ENCODE measurements around the gene WDR44.
"Not testable (repeated sequence)": the region's sequence is repeated elsewhere in the genome, so short reads cannot be mapped to it uniquely, and the experiment has no call there.

The WDR44 gene, protein sequence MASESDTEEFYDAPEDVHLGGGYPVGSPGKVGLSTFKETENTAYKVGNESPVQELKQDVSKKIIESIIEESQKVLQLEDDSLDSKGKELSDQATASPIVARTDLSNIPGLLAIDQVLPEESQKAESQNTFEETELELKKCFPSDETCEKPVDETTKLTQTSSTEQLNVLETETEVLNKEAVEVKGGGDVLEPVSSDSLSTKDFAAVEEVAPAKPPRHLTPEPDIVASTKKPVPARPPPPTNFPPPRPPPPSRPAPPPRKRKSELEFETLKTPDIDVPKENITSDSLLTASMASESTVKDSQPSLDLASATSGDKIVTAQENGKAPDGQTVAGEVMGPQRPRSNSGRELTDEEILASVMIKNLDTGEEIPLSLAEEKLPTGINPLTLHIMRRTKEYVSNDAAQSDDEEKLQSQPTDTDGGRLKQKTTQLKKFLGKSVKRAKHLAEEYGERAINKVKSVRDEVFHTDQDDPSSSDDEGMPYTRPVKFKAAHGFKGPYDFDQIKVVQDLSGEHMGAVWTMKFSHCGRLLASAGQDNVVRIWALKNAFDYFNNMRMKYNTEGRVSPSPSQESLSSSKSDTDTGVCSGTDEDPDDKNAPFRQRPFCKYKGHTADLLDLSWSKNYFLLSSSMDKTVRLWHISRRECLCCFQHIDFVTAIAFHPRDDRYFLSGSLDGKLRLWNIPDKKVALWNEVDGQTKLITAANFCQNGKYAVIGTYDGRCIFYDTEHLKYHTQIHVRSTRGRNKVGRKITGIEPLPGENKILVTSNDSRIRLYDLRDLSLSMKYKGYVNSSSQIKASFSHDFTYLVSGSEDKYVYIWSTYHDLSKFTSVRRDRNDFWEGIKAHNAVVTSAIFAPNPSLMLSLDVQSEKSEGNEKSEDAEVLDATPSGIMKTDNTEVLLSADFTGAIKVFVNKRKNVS

DNA sequence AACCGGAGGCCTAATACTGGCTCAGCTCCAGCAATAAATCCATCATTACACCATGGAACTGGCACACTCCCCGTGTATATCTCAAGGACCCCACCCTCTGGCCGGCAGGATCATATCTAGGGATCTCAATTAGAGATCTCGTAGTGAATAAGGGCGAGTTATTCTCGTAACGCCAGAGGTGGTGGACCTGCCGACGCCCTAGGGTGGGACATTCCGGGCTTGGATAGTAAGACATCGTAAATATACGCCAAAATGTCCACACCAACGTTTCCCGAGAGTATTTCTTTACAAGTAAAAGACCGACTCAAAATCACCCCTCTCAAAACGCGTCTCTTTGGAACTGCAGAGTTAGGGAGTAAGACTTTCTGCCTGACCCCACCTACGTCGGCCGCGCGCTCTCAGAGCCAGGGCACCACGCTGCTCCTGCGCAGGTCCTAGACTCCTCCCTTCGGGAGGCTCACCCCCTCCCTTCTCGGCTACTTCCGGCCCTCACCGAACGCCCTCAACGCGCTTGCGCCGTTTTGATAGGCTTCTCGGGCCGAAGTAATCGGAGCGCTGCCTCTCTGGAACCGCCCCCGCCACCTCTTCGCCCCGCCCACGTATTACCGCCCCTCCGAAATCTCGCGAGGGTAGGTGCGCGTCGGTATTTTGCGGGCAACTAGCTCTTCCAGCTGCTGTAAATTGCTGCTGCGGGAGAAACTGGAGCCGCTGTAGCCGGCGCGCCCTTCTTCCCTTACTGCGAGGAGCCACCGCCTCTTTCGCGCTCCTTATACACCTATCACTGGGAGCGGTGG, at the start of gene WDR44:
TSS of gene WDR44 (plus strand) at position 643 of the 794 bp plus-strand sequence. CDS start 398 bp downstream, outside the sequence.
- Mint-ChIP-seq H3K4me1 (peaks cover 17% of the 10 kb centered on the region), H3K27me3 (no peaks in the 10 kb centered on the region), H3K36me3 (no peaks in the 10 kb centered on the region), H3K27ac (peak within 1 kb of the TSS; percentile 96), H3K9me3 (no peaks in the 10 kb centered on the region), H3K4me3 (peak within 1 kb of the TSS; percentile 98)
- peak; percentile 97 for ATAC-seq

DNA sequence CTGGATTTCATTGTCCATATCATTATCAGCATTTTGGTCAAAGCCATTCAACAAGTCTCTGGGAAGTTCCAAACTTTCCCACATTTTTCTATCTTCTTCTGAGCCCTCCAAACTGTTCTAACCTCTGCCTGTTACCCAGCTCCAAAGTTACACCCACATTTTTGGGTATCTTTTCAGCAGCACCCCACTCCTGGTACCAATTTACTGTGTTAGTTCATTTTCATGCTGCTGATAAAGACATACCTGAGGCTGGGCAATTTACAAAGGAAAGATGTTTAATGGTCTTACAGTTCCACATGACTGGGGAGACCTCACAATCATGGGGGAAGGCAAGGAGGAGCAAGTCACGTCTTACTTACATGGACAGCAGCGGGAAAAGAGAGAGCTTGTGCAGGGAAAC, 40.1 kb upstream of the WDR44 start:
- H3K27ac Mint-ChIP-seq, ATAC-seq, H3K4me1 Mint-ChIP-seq, H3K4me3 Mint-ChIP-seq, H3K27me3 Mint-ChIP-seq, H3K36me3 Mint-ChIP-seq: not testable (repeated sequence)
- peaks cover 10% of the 10 kb centered on the region for H3K9me3 Mint-ChIP-seq

DNA sequence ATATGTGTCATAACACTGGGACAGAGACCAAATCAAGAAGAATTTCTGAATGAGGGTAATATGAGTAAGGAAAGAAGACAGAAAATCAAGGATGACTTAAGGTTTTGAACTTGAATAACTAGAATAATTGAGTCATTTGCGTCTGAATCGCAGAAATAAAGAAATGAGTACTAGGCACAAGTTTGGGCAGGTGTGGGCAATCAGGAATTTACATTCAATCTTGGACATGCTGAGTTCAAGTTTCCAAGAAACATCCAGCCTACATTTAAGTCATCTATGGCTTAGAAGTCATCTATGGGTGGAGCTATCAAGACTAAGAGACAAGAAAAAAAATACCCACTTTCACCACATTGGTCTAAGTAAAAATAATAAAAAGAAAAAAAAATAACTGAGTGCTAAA, 30.4 kb upstream of the WDR44 start:
- Mint-ChIP-seq H3K4me3 (no peak overlapping the region), H3K27me3 (peaks cover 10% of the 10 kb centered on the region), H3K27ac (no peak overlapping the region), H3K9me3 (no peaks in the 10 kb centered on the region), H3K4me1 (no peaks in the 10 kb centered on the region), H3K36me3 (no peaks in the 10 kb centered on the region)
- ATAC-seq, result no peak

DNA sequence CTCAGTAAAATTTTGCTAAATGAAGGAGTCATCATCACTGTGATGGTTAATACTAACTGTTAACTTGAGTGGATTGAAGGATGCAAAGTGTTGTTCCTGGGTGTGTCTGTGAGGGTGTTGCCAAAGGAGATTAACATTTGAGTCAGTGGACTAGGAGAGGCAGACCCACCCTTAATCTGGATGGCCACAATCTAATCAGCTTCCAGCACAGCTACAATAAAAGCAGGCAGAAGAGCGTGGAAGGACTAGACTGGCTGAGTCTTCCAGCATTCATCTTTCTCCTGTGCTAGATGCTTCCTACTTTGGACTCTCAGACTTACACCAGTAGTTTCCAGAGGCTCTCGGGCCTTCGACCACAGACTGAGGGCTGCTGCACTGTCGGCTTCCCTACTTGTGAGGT, 21.3 kb upstream of the WDR44 start:
- no peaks in the 10 kb centered on the region for H3K27me3 Mint-ChIP-seq
- no peak overlapping the region for H3K4me3 Mint-ChIP-seq
- no peak for ATAC-seq
- H3K36me3 Mint-ChIP-seq, result no peaks in the 10 kb centered on the region
- no peaks in the 10 kb centered on the region for H3K9me3 Mint-ChIP-seq
- H3K4me1 Mint-ChIP-seq, result no peaks in the 10 kb centered on the region
- H3K27ac Mint-ChIP-seq, result no peak overlapping the region

DNA sequence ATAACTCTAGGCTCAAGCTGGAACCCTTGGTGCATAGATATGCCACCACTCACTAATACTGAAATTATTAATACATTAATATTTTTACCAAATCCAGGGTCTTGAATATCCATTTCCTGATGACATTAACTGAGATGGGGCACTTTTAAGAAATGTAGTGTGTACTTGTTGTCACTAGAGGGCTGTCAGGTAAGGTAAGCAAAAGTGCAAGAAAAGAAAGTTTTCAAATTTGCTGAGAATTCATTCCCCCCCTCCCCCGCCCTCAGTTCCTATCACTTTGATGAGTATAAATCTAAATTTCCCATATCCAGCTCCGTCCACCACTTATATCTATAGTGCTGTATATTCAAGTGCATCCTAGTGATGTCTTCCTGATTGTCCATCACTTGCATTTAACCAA, 20.5 kb upstream of the WDR44 start:
- no peak overlapping the region for H3K4me3 Mint-ChIP-seq
- no peak overlapping the region for H3K27ac Mint-ChIP-seq
- no peaks in the 10 kb centered on the region for H3K27me3 Mint-ChIP-seq
- ATAC-seq, result no peak
- H3K4me1 Mint-ChIP-seq, result no peaks in the 10 kb centered on the region
- H3K36me3 Mint-ChIP-seq, result no peaks in the 10 kb centered on the region
- H3K9me3 Mint-ChIP-seq, result no peaks in the 10 kb centered on the region

DNA sequence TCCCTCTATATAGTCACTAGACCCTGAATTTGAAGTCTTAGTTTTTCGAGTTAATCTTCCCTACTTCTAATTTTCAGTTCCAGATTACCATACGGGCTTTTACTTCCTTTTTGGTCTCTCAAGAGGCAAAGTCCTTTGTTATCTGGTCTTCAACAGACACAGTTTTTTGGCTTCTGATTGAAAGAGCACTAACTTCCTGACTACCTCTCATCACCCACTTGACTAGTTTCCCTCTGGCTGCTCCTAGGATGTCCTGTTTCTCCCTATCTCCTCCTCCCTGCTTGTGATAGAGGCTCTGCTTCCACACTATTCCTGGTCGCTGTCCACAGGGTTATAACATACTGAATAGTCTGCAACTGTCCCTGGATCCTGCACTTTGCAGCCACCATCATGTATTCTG, 16.7 kb upstream of the WDR44 start:
- H3K27ac Mint-ChIP-seq, result no peak overlapping the region
- no peak for ATAC-seq

DNA sequence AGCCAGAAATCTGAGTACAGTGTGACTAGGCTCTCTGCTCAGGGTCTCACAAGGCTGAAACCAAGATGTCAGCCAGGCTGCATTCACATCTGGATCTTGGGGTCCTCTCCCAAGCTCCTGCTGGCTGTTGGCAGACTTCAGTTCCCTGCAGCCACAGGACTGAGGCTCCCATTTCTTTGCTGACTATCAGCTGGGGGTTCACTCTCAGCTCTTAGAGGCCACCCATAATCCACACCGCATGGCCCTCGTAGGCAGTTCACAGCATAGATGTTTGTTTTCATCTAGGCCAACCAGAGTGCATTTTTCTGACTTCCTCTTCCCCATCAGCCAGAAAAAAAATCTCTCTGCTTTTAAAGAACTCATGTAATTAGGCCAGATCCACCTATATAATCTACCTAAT, 8.2 kb upstream of the WDR44 start:
- no peaks in the 10 kb centered on the region for H3K4me1 Mint-ChIP-seq

More for the DNA sequence above, 16.7 kb upstream of the WDR44 start:
- Mint-ChIP-seq H3K4me3 (no peak overlapping the region), H3K4me1 (no peaks in the 10 kb centered on the region), H3K9me3 (no peaks in the 10 kb centered on the region), H3K27me3 (no peaks in the 10 kb centered on the region), H3K36me3 (no peaks in the 10 kb centered on the region)

DNA sequence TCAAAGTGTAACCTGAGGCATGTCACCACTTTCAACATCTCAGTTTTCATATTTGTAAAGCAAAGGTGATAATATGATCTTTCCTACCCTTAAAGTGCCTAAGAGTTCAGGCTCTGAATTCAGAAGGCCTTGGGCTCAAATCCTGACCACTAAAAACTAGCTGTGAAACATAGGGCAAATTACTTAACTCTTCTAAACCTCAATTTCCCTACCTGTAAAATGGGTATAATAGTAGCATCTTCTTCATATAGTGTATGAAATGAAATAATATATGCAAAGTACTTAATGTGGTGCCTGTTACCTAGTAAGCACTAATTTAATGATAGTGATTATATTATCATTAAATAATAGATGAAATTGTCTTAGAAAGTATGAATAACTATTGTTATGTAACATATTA, 7.0 kb upstream of the WDR44 start:
- no peak for ATAC-seq
- Mint-ChIP-seq H3K4me3 (no peak overlapping the region), H3K36me3 (no peaks in the 10 kb centered on the region), H3K4me1 (no peaks in the 10 kb centered on the region), H3K9me3 (no peaks in the 10 kb centered on the region), H3K27me3 (no peaks in the 10 kb centered on the region), H3K27ac (no peak overlapping the region)

More for the DNA sequence above, 8.2 kb upstream of the WDR44 start:
- H3K4me3 Mint-ChIP-seq, result no peak overlapping the region
- no peaks in the 10 kb centered on the region for H3K9me3 Mint-ChIP-seq
- no peak for ATAC-seq
- H3K36me3 Mint-ChIP-seq, result no peaks in the 10 kb centered on the region
- H3K27me3 Mint-ChIP-seq, result no peaks in the 10 kb centered on the region
- H3K27ac Mint-ChIP-seq, result no peak overlapping the region

DNA sequence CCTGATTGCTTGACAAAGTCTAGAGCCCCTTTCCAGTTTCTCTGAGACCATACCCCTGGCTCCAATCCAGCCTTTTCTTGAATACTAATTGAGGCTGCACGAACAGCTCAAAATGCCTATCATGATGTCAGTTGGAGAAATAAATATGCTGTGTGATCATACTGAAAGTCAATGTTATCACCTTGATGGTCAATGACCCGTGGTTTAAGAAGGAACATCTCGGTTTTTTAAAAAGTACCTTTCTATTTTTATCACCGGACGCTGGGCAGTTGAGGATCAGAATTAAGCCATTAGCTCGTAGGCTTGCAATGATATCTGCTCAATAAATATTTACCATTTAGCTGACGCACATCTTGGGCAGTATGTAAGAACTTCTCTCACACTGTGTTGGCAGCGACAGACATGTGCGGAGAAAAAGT, 852 bp upstream of the WDR44 start:
- H3K4me1 Mint-ChIP-seq, result peaks cover 11% of the 10 kb centered on the region
- peak; percentile 50 for ATAC-seq
- H3K4me3 Mint-ChIP-seq, result peak overlapping the region; percentile 98
- H3K36me3 Mint-ChIP-seq, result no peaks in the 10 kb centered on the region
- H3K27me3 Mint-ChIP-seq, result no peaks in the 10 kb centered on the region
- no peaks in the 10 kb centered on the region for H3K9me3 Mint-ChIP-seq
- peak overlapping the region; percentile 96 for H3K27ac Mint-ChIP-seq

DNA sequence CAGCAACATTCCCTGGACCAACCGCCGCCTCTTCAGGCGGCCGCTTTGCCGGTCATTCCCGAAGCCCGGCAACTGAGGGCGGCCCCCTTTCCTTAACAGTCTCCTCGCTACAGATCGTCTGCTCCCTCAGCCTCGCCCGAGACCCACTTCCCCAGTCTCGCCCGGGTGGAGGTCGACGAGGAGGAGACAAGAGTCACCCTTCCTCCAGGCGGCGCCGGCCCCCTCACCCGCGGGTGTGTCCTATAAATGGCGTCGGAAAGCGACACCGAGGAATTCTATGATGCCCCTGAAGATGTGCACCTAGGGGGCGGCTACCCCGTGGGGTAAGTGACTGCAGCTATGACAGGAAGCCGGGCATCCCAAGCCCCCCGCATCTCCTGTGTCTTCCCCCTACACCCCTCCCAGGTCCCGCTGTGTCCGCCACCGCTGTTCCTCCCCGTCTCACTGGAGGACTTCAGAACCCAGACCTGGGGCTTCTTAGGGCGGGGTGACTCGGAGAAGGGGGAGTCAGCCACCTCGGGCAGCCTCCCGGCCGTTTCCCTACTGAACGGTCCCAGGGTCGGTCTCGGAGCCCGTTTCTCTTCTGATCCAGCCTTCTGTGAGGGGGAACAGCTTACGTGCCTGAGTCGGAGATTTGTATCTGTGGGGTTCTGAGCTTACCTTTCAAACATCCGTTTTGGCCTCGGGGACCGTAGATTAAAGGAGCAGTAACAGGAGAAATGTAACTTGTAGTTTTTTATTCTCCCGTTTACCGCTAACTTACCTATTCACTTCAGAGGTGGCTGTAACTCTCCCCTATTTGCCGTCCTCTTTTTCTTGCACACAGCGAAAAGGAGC, 570 bp downstream of the WDR44 start:
- peak overlapping the region; percentile 96 for H3K27ac Mint-ChIP-seq
- H3K4me3 Mint-ChIP-seq, result peak overlapping the region; percentile 98
- no peaks in the 10 kb centered on the region for H3K27me3 Mint-ChIP-seq
- H3K36me3 Mint-ChIP-seq, result no peaks in the 10 kb centered on the region
- H3K4me1 Mint-ChIP-seq, result peaks cover 18% of the 10 kb centered on the region
- no peaks in the 10 kb centered on the region for H3K9me3 Mint-ChIP-seq
- peak; percentile 54 for ATAC-seq

DNA sequence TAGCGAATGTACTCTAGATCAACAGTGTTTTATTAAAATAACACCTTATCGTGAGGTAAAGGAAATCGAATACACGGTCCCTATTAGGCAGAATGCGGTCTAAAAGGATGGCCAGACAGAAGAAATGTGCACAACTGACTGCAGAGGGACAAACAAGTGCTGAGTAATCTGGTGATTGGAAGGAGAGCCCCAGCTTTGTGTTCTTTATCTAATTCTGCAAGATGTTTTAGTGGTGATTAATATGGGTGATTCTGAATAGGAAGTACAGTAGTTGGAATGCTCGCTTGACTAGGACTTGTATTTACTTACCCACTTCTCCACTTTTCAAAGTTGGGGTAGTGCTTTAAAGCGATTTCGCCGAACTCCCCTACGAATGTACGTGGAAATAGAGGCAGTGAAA, 1.2 kb downstream of the WDR44 start:
- Mint-ChIP-seq H3K9me3 (no peaks in the 10 kb centered on the region), H3K27me3 (no peaks in the 10 kb centered on the region), H3K4me3 (peak overlapping the region; percentile 98), H3K36me3 (no peaks in the 10 kb centered on the region), H3K27ac (peak overlapping the region; percentile 96), H3K4me1 (peaks cover 18% of the 10 kb centered on the region)
- ATAC-seq, result no peak

DNA sequence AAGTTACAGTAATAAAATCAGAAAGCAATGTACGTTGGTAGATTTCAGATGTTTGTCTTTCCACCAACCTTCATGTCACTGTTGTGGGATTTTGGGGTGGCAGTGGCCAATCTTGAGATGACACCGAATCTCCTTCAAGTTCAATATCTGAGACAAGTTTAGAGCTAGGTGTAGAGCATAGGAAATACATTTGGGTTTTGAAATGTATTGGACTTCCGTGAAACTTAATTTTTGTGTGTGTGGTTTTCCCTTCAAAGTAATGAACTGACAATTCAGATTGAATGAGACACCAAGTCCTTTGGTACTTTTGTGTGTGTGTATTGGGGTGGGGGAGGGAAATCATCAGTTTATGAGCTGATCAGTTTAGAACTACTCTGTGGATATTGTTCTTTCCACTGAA, 1.8 kb downstream of the WDR44 start:
- Mint-ChIP-seq H3K36me3 (no peaks in the 10 kb centered on the region), H3K9me3 (no peaks in the 10 kb centered on the region), H3K4me3 (peak overlapping the region; percentile 98), H3K27ac (peak overlapping the region; percentile 96), H3K4me1 (peaks cover 22% of the 10 kb centered on the region), H3K27me3 (no peaks in the 10 kb centered on the region)
- ATAC-seq, result no peak

DNA sequence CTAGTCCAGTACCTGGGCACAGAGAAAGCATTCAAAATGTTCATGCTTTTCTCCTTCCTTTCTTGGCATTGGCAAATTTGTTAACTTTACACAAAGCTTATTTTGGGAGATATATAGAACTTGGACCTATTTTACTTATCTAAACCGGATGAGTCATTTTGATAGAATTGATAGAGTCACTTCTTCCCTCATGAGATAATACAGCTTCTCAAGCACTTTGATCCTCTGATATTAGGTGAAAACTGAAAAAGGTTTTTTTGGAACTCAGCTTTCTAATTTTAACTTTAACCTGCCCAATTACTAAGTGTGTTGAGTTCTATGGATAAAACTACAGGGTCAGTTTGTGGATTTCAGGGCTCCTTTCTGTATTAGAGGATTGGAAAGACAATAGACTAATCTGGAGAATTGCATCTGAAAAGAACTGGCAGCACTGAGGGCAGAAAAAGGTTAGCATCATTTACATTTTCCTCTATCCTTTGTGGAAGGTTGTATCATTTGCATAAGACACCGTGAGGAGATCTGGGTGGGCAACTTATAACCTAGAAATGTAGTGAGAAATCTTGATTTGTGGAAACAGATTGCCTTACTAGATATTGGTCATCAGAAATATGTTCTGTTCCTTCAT, 2.4 kb downstream of the WDR44 start:
- Mint-ChIP-seq H3K4me1 (peaks cover 27% of the 10 kb centered on the region), H3K27me3 (no peaks in the 10 kb centered on the region), H3K36me3 (no peaks in the 10 kb centered on the region), H3K27ac (peak overlapping the region; percentile 96), H3K9me3 (no peaks in the 10 kb centered on the region), H3K4me3 (peak overlapping the region; percentile 98)
- no peak for ATAC-seq

DNA sequence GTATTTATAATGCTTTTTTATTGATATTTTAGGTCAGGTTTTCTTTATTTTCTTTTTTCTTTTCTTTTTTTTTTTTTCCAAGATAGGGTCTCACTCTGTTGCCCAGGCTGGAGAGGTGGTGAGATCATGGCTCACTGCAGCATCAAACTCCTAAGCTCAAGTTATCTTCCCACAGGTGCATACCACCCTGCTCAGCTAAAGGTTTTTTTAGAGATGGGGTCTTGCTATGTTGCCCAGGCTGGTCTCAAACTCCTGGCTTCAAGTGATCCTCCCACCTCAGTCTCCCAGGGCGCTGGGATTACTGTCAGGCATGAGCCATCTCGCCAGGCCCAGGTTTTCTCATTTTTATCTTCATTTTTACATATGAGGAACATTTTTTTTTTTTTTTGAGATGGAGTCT, 3.3 kb downstream of the WDR44 start:
- H3K36me3 Mint-ChIP-seq, result no peaks in the 10 kb centered on the region
- H3K9me3 Mint-ChIP-seq, result no peaks in the 10 kb centered on the region
- no peak overlapping the region for H3K27ac Mint-ChIP-seq
- peaks cover 28% of the 10 kb centered on the region for H3K4me1 Mint-ChIP-seq
- ATAC-seq, result no peak
- no peaks in the 10 kb centered on the region for H3K27me3 Mint-ChIP-seq
- H3K4me3 Mint-ChIP-seq, result no peak overlapping the region

Measured in stimulated activated memory B cell treated with anti-CD40 and anti-IgM and Interleukin-4, amounts not matched to agents 10 μg/mL and 1 μg/mL and 100 μg/mL, for 72 hours (primary cell).